OCI-LY7 (cell line): ENCODE measurements around the gene ANK3. TPM values are rescaled to one million over a fixed set of nuclear protein-coding genes. Genes with fewer than 3 reads are reported as not detected.

Experiments used
- BruUV-seq: library from RNA; stranded (reverse); fragments of 400-500 nt; replicated peaks from 2 replicates; lab custom pipeline; 2021; lab: Mats Ljungman, UMichigan
- CTCF ChIA-PET: fragments of 300-600 bp; sonication (Branson Sonifier 250); formaldehyde crosslinking; loops from one replicate; lab custom pipeline; 2022; ENCODE audit warnings: antibody characterized with exemption; ENCODE audit not compliant: unreplicated experiment; lab: Charles Lee
- POLR2A ChIA-PET: fragments of 300-600 bp; sonication (Branson Sonifier 250); formaldehyde crosslinking; loops from one replicate; lab custom pipeline; 2022; ENCODE audit warnings: antibody characterized with exemption; lab: Charles Lee
- DNase-seq: peaks from one replicate; pipeline ENCODE4 v3.0.0-alpha.2; 2015; ENCODE audit warnings: low spot score
- H2AFZ ChIP-seq: fragments of 200-600 bp; sonication (generic), shearing (Covaris generic); 2 replicates; pipeline ENCODE4 v1.6.1; 2014; ENCODE audit warnings: mild to moderate bottlenecking, antibody characterized with exemption, low read length, moderate library complexity
- H3K27ac ChIP-seq: fragments of 200-600 bp; sonication (generic); 2 replicates; pipeline ENCODE4 v1.5.1; 2014; ENCODE audit warnings: mixed run types, low read depth, mild to moderate bottlenecking, moderate library complexity, low read length, inconsistent platforms; ENCODE audit not compliant: poor library complexity, severe bottlenecking
- H3K36me3 ChIP-seq: fragments of 200-600 bp; sonication (generic); 2 replicates; pipeline ENCODE4 v1.6.1; 2014; ENCODE audit warnings: mild to moderate bottlenecking, antibody characterized with exemption, low read length, moderate library complexity, mixed read lengths; ENCODE audit not compliant: insufficient read depth
- H3K4me1 ChIP-seq: fragments of 200-600 bp; sonication (generic); 2 replicates; pipeline ENCODE4 v1.5.1; 2014; ENCODE audit warnings: mild to moderate bottlenecking, low read length; ENCODE audit not compliant: insufficient read depth, poor library complexity, severe bottlenecking
- H3K4me2 ChIP-seq: fragments of 200-600 bp; sonication (generic); 2 replicates; pipeline ENCODE4 v1.6.1; 2014; ENCODE audit warnings: mild to moderate bottlenecking, low read length
- H3K4me3 ChIP-seq: fragments of 200-600 bp; sonication (generic); 2 replicates; pipeline ENCODE4 v1.5.1; 2014; ENCODE audit warnings: mild to moderate bottlenecking, low read depth, low read length; ENCODE audit not compliant: poor library complexity, severe bottlenecking
- H3K79me2 ChIP-seq: fragments of 200-600 bp; sonication (generic); 2 replicates; pipeline ENCODE4 v1.6.1; 2016; ENCODE audit warnings: low read depth, mild to moderate bottlenecking, low read length, moderate library complexity, mixed read lengths; ENCODE audit not compliant: insufficient read depth
- H3K9me2 ChIP-seq: fragments of 200-600 bp; sonication (generic); 2 replicates; pipeline ENCODE4 v1.6.1; 2016; ENCODE audit warnings: mild to moderate bottlenecking, low read length, mixed read lengths; ENCODE audit not compliant: insufficient read depth
- H3K9me3 ChIP-seq: fragments of 200-600 bp; sonication (generic); 2 replicates; pipeline ENCODE4 v1.6.1; 2014; ENCODE audit warnings: mild to moderate bottlenecking, mixed run types, low read length, mixed read lengths
- H4K20me1 ChIP-seq: fragments of 200-600 bp; sonication (generic); 2 replicates; pipeline ENCODE4 v1.6.1; 2014; ENCODE audit warnings: mild to moderate bottlenecking, antibody characterized with exemption, low read length, moderate library complexity, mixed read lengths; ENCODE audit not compliant: insufficient read depth
- EZH2phosphoT487 ChIP-seq: fragments of 200-600 bp; sonication (generic); IDR thresholded peaks from 2 replicates; pipeline ENCODE4 v1.6.1; 2018; ENCODE audit warnings: low read depth, borderline replicate concordance, mild to moderate bottlenecking, mixed run types, antibody characterized with exemption, low read length, moderate library complexity, mixed read lengths
- intact Hi-C: fragments of 100-400 bp; cut with micrococcal nuclease; formaldehyde crosslinking; loops from one replicate; pipeline ENCODE4 v1.10.0; 2022; ENCODE audit not compliant: unreplicated experiment
- total RNA-seq, 2 experiments: library from RNA; depleted of rRNA in 1 of 2; stranded (reverse); fragments of >200 nt in 1 of 2; shearing (Covaris generic) in 1 of 2; gene quantifications; 2 replicates each; pipeline ENCODE4 v1.2.3, GENCODE V29; 2014 to 2022
- TF ChIP-seq, protein P1 (sequence below): fragments of 200-600 bp; sonication (generic); conservative IDR thresholded peaks from 2 replicates; pipeline ENCODE4 v1.5.1; 2014; ENCODE audit warnings: mild to moderate bottlenecking, antibody characterized with exemption, low read length, moderate library complexity, mixed read lengths

The ANK3 gene
- total RNA-seq, 2 experiments from 2014 or later: 0.13 to 0.49 TPM

DNA sequence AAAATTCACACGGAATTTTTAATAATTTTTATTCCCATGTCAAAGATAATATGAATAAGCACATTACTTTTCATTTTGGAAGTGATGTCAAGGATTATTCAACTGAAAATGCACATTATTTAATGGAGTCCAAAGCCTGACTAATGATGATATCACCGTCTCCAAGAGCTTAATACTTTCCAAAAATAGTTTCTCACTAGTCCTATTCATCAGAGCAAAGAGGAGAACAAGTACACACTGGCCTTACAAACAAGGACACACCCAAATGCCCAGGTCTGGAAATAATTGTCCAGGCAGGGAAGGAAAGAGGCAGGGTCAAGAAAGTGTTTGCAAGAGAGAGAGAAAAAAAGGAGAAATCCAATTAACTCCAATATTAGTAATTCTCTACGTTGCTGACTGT lies 266.5 kb downstream of the ANK3 start:
- Histone ChIP-seq H2AFZ (no peak overlapping the region), H3K36me3 (no peaks in the 10 kb centered on the region), H3K27ac (no peak overlapping the region), H4K20me1 (no peaks in the 10 kb centered on the region), H3K79me2 (no peaks in the 10 kb centered on the region), H3K4me1 (no peaks in the 10 kb centered on the region), H3K4me2 (no peak overlapping the region), H3K4me3 (no peak overlapping the region), H3K9me2 (no peaks in the 10 kb centered on the region), H3K9me3 (no peaks in the 10 kb centered on the region)
- no TSS peak for BruUV-seq
- intact Hi-C loops: no loop called here
- ChIA-PET CTCF (no interaction called here), POLR2A (interaction anchor here (0.6 kb wide), 1 partner anchor 113 kb away, joined by 4 read pairs; no protein-coding TSS in a partner anchor)
- TF ChIP-seq, protein P1, sequence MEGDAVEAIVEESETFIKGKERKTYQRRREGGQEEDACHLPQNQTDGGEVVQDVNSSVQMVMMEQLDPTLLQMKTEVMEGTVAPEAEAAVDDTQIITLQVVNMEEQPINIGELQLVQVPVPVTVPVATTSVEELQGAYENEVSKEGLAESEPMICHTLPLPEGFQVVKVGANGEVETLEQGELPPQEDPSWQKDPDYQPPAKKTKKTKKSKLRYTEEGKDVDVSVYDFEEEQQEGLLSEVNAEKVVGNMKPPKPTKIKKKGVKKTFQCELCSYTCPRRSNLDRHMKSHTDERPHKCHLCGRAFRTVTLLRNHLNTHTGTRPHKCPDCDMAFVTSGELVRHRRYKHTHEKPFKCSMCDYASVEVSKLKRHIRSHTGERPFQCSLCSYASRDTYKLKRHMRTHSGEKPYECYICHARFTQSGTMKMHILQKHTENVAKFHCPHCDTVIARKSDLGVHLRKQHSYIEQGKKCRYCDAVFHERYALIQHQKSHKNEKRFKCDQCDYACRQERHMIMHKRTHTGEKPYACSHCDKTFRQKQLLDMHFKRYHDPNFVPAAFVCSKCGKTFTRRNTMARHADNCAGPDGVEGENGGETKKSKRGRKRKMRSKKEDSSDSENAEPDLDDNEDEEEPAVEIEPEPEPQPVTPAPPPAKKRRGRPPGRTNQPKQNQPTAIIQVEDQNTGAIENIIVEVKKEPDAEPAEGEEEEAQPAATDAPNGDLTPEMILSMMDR: no peak
- no peak for TF ChIP-seq EZH2phosphoT487
- DNase-seq: no peak

DNA sequence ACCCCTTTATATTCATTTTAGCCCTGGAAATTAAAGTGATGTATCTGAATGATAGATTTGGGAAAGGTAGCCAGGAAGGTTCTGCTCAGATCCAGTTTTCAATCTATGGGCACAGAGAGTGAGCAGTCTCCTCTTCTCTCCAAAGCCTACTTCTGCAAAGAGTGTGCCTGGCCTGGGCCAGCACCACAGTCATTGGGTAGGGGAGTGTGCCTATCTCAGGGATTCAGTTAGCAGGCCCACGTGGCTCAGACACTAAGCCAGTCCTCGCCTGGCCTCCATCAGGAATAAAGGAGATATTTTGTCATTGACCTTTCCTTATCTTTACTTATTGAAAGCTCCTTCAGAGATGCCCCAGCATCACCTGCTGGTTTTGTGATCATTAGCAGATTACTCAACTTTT lies 267.5 kb downstream of the ANK3 start:
- H3K79me2 ChIP-seq: no peaks in the 10 kb centered on the region
- no peaks in the 10 kb centered on the region for H4K20me1 ChIP-seq
- H3K4me3 ChIP-seq: no peak overlapping the region
- H2AFZ ChIP-seq: no peak overlapping the region
- no peak for DNase-seq
- no peak overlapping the region for H3K27ac ChIP-seq
- no peaks in the 10 kb centered on the region for H3K9me3 ChIP-seq
- intact Hi-C loops: no loop called here
- H3K4me1 ChIP-seq: no peaks in the 10 kb centered on the region
- TF ChIP-seq, protein P1: no peak
- TF ChIP-seq EZH2phosphoT487: no peak
- H3K4me2 ChIP-seq: no peak overlapping the region
- BruUV-seq: no TSS peak
- H3K36me3 ChIP-seq: no peaks in the 10 kb centered on the region
- POLR2A ChIA-PET: no interaction called here
- CTCF ChIA-PET: no interaction called here
- H3K9me2 ChIP-seq: no peaks in the 10 kb centered on the region

DNA sequence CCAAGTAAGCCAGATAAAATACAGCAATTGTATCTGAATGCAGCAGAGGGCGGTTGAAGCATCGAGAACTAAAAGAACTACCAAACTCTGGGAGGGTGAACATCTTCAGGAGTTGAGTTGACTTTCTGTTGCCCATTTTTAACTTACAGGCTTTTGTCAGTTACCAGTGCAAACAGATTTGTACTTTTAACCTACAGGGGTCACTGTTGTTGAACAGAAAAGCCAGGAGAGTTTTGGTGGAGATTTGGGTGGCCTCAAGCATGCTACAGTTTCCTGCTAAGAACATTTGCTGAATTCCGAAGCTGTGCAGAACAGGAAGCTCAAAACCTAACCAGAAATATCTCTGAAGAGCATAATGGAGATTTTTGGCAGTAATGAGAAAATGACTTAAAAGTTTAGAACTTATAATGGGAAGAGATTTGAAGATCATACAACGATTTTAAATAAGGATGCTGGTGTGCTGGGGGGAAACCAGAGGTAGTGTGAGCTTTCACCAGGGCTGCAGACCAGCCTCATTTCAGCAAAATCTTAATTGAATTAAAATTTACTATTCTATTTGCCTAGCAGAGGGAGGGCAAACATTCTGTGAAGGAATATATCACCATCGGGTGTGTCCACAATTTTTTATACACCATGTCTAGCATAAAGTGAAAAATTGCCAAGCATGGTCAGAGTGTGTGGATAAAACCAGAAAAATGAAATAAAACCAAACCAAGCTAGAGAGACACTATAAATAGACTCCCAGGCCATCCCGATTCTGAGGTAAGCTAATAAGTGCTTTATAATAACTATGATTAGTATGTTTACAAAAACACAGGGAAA lies 274.7 kb downstream of the ANK3 start:
- DNase-seq: peak; percentile 56
- Histone ChIP-seq H3K36me3 (no peaks in the 10 kb centered on the region), H3K4me3 (no peak overlapping the region), H3K9me3 (no peaks in the 10 kb centered on the region), H3K4me2 (no peak overlapping the region), H2AFZ (no peak overlapping the region), H3K4me1 (peaks cover 3% of the 10 kb centered on the region), H4K20me1 (no peaks in the 10 kb centered on the region), H3K9me2 (no peaks in the 10 kb centered on the region), H3K27ac (no peak overlapping the region), H3K79me2 (no peaks in the 10 kb centered on the region)
- no TSS peak for BruUV-seq
- intact Hi-C loops: loop anchor here (1.0 to 5.0 kb wide), 2 partner anchors 93 to 317 kb away; no protein-coding TSS in a partner anchor
- no peak for TF ChIP-seq EZH2phosphoT487
- TF ChIP-seq, protein P1: peak; percentile 79
- CTCF ChIA-PET: interaction anchor here (0.5 kb wide), 1 partner anchor 15 kb away, joined by 6 read pairs; no protein-coding TSS in a partner anchor
- POLR2A ChIA-PET: interaction anchor here (0.5 to 1.1 kb wide), 4 partner anchors 51 to 1789 kb away, joined by 3 to 6 read pairs (median 4); no protein-coding TSS in a partner anchor
